Activated CD4-positive, alpha-beta T cell treated with anti-CD3 and anti-CD28 coated beads for 4 hours (primary cell): ENCODE measurements around the gene S100B.

Source experiments
- DNase-seq, 2 donors: peaks; one replicate each; pipeline ENCODE4 v3.0.0-alpha.2; 2020

The S100B gene

DNA sequence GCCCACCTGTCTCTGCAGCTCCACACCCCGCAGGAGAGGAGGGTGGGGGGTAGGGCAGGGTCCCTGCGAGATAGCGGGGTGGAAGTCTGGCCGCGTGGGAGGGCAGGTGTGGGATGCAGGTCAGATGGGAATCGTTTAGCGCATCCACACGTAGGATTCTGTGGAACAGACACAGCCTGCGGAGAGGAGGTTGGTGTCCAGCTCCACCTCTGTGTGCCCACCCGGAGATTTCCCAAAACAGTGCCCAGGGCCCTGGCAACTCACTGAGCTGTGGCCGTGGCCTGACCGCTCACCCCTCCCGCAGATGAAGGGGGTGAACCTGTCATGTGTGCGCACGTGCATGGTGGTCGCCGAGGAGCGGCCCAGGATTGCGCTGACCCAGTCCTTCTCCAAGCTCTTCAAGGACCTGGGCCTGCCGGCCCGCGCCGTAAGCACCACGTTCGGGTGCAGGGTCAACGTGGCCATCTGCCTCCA, 46.9 kb downstream of the S100B start:
- DNase-seq = no peak

GRCh38 chr21:46557469-46557868, 47.4 kb downstream of the S100B start:
- no peak for DNase-seq

DNA sequence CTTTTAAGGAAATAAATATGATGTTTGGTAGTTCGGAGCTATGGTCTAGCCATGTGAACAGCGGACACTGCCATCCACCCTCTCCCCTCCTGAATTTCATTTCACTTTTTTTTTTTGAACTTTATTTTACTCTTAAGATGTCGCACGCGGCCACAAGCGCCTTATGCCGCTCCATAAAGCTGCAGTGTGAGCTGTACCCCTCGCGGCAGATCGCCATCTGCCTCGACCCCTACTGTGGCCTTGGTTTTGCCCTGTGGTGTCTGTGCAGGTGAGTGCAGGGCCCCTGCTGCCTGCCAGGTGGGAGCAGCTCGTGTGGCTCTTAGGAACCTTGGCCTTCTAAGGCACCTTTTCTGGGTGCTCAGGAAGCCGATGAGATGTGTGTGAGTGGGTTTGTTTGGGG, 48.1 kb downstream of the S100B start:
- no peak for DNase-seq

DNA sequence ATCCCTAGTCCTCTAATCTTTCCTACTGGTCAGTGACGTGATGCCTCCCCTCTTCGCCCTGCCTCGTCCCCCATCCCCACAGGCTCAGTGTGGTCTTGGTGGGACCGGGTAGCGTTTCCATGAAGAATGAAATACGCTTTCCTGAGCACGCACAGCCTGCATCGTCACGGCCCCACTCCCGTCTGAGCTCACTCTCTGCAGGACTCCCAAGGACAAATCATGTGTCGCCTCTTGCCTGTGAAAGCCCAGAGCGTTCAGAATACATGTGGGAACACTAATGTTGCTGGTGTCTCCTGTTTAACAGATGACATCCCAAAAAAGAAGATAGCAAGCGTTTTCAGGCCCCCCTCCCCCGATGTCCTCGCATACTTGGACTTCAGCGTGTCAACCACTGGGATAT, 49.2 kb downstream of the S100B start:
- no peak for DNase-seq

DNA sequence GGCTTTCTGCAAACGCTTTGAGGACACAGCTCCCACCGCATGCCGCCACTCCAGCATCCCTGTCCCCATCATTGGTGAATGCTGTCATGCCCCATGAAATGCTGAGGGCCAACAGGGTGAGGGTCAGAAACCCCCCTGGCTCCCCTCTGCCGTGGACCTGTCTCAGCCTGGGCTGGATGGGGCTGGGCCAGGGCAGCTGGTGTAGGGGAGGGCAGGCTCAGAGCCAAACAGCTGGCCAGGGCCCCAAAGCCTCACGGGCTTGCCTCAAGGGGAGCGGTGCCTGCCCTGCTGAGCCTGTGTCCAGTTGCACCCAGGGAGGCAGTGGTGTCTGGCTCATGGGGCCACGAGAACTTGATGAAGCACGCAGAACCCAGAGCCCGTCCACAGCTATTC, 49.7 kb downstream of the S100B start:
- no peak for DNase-seq

- DNase-seq = no peak
These were observed 50.3 kb downstream of the S100B start for GRCh38 chr21:46554431-46555224.

- DNase-seq = no peak
These were observed 50.9 kb downstream of the S100B start for GRCh38 chr21:46553993-46554392.

- DNase-seq = no peak
These were observed 52.0 kb downstream of the S100B start for GRCh38 chr21:46552865-46553379.

GRCh38 chr21:46552274-46552673, 52.6 kb downstream of the S100B start:
- no peak for DNase-seq

- DNase-seq = peak; percentile 19 to 23
These were observed 53.1 kb downstream of the S100B start for GRCh38 chr21:46551636-46552241.

DNA sequence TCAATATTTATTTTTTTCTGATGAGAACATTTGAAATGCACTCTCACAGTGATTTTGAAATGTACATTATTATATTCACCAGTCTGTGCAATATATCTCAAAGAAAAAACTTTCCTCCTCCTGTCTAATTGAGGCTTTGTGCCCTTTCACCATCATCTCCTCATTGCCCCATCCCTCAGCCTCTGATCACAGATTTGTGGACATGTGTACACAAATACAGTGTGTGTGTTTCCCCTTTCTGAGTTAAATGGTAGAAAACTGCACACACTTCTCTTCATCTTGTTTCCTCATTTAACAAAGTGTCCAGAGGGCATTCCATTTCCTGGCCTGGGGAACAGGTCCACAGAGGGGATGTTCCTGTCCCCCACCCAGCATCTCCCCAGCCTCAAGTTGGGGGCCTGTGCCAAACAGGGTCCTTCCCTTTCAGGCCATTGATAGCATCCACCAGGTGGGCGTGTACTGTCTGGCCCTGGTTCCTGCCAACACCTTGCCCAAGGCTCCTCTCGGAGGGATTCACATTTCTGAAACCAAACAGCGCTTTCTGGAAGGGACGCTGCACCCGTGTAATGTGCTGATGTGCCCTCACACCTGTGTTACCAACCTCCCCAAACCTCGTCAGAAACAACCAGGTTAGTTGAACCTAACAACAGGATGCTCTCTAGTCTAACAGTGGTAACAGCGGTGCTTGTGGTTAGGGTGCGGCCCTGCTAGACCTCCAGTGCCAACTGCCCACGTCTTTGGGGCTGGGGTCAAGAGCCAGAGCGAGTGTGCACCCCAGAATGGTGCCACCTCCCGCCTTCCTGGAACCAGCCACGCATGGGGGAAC, 54.6 kb downstream of the S100B start:
- peak; percentile 30 to 46 for DNase-seq

GRCh38 chr21:46549650-46550049, 55.2 kb downstream of the S100B start:
- DNase-seq = no peak
